MG63 (cell line): ENCODE measurements around the gene GIMAP8. TPM values are rescaled to one million over a fixed set of nuclear protein-coding genes. Genes with fewer than 3 reads are reported as not detected.
"Not testable (repeated sequence)": the region's sequence is repeated elsewhere in the genome, so short reads cannot be mapped to it uniquely, and the experiment has no call there.

Experiments
- DNase-seq: peaks from one replicate; pipeline ENCODE4 v3.0.0-alpha.2; 2020
- H3K27me3 ChIP-seq: fragments of 250-450 bp; sonication (Bioruptor Pico); 2 replicates; pipeline ENCODE4 v1.5.1; 2020; ENCODE audit warnings: mild to moderate bottlenecking, moderate library complexity
- H3K36me3 ChIP-seq: fragments of 250-450 bp; sonication (Bioruptor Pico); 2 replicates; pipeline ENCODE4 v1.5.1; 2020; ENCODE audit warnings: mild to moderate bottlenecking, moderate library complexity
- H3K4me3 ChIP-seq: fragments of 250-450 bp; sonication (Bioruptor Pico); 2 replicates; pipeline ENCODE4 v1.5.1; 2020; ENCODE audit warnings: mild to moderate bottlenecking, moderate library complexity
- H3K9me3 ChIP-seq: fragments of 250-450 bp; sonication (Bioruptor Pico); 2 replicates; pipeline ENCODE4 v1.5.1; 2020; ENCODE audit warnings: mild to moderate bottlenecking, moderate library complexity
- total RNA-seq: library from RNA; depleted of rRNA; stranded (reverse); fragments of >200 nt; shearing (Covaris generic); gene quantifications from 2 replicates; pipeline ENCODE4 v1.2.3, GENCODE V29; 2014; ENCODE audit warnings: low replicate concordance

Gene GIMAP8
- total RNA-seq, 1 experiment from 2014 or later: not detected

DNA sequence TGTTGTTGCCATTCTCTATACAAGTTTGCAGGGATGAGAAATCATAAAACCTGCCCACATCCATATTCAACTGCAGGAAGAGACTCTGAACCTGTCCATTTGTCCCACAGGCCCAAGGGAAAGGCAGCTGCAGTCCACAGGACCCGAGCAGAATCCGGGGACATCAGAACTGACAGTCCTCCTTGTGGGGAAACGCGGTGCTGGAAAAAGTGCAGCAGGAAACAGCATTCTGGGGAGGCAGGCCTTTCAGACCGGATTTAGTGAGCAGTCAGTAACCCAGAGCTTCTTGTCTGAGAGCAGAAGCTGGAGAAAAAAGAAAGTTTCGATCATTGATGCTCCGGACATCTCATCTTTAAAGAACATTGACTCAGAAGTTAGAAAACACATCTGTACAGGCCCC, 23.5 kb downstream of the GIMAP8 start:
- Histone ChIP-seq H3K9me3 (no peaks in the 10 kb centered on the region), H3K4me3 (no peak overlapping the region), H3K27me3 (no peaks in the 10 kb centered on the region), H3K36me3 (no peaks in the 10 kb centered on the region)
- DNase-seq: no peak

GRCh38 chr7:150476285-150476684, 25.9 kb downstream of the GIMAP8 start:
- H3K36me3 ChIP-seq: no peaks in the 10 kb centered on the region
- DNase-seq: no peak
- H3K4me3 ChIP-seq: no peak overlapping the region
- H3K9me3 ChIP-seq: no peaks in the 10 kb centered on the region
- no peaks in the 10 kb centered on the region for H3K27me3 ChIP-seq

GRCh38 chr7:150476819-150477631, 26.6 kb downstream of the GIMAP8 start:
- Histone ChIP-seq H3K9me3 (no peaks in the 10 kb centered on the region), H3K27me3 (no peaks in the 10 kb centered on the region), H3K36me3 (no peaks in the 10 kb centered on the region), H3K4me3 (no peak overlapping the region)
- DNase-seq: no peak

DNA sequence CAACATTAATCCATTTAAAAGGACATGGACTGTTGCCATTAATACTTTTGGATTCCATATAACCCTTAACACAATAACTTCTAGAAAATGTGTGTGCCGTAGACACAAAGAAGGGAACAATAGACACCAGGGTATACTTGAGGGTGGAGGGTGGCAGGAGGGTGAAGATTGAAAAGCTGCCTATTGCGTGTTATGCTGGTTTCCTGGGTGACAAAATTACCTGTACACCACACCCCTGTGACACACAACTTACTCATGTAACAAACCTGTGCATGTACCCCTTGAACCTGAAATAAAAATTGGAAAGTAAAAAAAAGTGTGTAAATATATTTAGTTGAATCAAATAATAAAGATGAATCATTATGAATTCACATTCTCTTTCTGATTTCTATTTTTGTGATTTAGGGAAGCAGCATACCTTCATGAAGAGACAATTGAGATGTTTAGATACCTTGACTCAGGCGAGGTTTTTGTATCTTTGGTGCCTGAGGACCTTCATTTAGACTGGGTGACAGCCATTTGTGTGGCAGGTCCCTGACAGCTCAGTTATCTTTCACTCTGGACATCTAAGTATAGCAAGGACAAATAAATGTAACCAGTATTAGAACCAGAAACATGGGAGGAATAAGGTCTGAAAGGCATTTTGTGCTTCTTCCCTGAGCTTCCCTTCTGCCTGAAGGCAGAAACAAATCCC, 28.7 kb downstream of the GIMAP8 start:
- Histone ChIP-seq H3K27me3 (no peaks in the 10 kb centered on the region), H3K9me3 (no peaks in the 10 kb centered on the region), H3K36me3 (no peaks in the 10 kb centered on the region), H3K4me3 (no peak overlapping the region)
- DNase-seq: no peak

GRCh38 chr7:150481186-150481920, 30.9 kb downstream of the GIMAP8 start:
- no peak overlapping the region for H3K4me3 ChIP-seq
- H3K27me3 ChIP-seq: no peaks in the 10 kb centered on the region
- no peaks in the 10 kb centered on the region for H3K9me3 ChIP-seq
- H3K36me3 ChIP-seq: no peaks in the 10 kb centered on the region
- DNase-seq: no peak

DNA sequence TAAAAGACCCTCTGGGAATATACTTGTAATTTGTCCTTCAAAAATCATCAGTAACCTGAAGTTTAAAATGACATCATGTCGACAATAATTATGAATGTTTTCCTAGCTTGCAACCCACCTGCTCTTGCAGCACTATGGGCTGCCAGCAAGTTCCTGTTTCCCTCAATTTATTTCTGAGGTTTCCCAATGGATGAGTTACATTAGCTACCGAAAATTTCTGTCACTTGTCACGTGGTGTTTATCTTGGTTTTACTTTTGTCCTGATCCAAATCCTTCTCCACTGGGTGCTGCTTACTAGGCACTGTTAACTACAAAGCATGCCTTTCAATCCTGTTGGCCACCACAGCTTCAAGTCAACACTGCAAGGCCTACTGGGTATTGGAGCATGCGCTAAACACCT, 31.5 kb downstream of the GIMAP8 start:
- H3K27me3 ChIP-seq: no peaks in the 10 kb centered on the region
- no peaks in the 10 kb centered on the region for H3K36me3 ChIP-seq
- H3K4me3 ChIP-seq: no peak overlapping the region
- DNase-seq: no peak
- H3K9me3 ChIP-seq: no peaks in the 10 kb centered on the region

DNA sequence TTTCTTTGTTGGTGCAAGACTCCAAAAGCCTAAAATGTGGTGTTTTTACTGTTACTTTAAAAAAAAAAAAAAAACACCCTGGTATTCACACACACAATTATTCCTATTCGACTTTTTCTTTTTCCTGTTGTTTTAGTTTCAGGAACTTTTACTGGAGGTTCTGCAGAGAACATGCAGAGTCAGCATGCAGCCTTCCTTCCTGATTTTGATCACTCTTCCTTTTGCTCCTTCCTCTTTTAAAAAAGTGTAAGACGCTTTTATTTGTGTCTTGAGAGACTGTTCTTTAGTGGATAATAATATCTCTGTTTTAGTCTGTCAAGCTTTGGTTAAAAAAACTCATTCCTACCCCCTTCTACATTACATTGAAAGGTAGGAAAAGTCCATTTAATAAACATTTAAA, 33.1 kb downstream of the GIMAP8 start:
- H3K27me3 ChIP-seq, H3K9me3 ChIP-seq, H3K36me3 ChIP-seq, DNase-seq, H3K4me3 ChIP-seq: not testable (repeated sequence)

DNA sequence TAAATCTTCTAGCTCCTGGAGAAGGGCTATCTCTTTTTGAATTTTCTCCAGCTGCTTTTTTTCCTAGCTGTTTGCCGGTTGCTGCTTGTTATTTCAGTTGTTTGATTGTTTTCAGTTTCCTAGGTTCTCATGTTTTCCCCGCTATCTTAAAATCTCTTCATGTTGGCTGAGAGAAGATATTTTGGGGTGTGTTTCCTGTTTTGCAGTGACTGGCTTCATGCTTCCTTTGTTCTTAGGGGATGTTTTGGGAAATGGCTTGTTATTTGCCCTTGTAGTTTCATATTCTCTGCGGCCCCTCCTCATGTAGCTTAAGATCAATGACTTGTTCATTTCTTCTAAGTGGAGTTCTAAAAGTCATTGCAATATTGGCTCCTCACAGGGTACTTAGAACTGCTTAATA, 33.6 kb downstream of the GIMAP8 start:
- not testable (repeated sequence) for H3K9me3 ChIP-seq

DNA sequence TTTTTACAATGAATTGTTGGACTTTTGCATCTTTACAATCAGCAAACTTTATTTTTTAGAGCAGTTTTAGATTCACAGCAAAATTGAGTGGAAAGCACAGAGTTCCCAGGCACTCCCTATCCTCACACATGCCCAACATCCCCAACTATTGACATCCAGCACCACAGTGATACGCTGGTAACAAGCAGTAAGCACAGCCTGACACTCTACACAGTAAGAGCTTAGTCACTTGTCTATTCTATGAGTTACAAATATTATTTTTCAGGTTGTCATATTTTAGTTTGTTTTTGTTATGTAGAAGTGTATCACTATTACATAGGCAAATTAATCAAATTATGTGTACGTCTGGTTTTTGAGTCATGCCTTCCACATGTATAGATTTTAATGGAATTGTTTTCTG, 37.2 kb downstream of the GIMAP8 start:
- Histone ChIP-seq H3K36me3 (no peaks in the 10 kb centered on the region), H3K9me3 (no peaks in the 10 kb centered on the region), H3K4me3 (no peak overlapping the region), H3K27me3 (no peaks in the 10 kb centered on the region)
- DNase-seq: no peak

More for the DNA sequence above, 33.6 kb downstream of the GIMAP8 start:
- H3K27me3 ChIP-seq, DNase-seq, H3K4me3 ChIP-seq, H3K36me3 ChIP-seq: not testable (repeated sequence)

- Histone ChIP-seq H3K9me3 (no peaks in the 10 kb centered on the region), H3K36me3 (no peaks in the 10 kb centered on the region), H3K4me3 (no peak overlapping the region), H3K27me3 (no peaks in the 10 kb centered on the region)
- DNase-seq: no peak
Observed at GRCh38 chr7:150489782-150490181, 39.4 kb downstream of the GIMAP8 start.

GRCh38 chr7:150493442-150493841, 43.0 kb downstream of the GIMAP8 start:
- H3K4me3 ChIP-seq, DNase-seq, H3K36me3 ChIP-seq, H3K27me3 ChIP-seq, H3K9me3 ChIP-seq: not testable (repeated sequence)

DNA sequence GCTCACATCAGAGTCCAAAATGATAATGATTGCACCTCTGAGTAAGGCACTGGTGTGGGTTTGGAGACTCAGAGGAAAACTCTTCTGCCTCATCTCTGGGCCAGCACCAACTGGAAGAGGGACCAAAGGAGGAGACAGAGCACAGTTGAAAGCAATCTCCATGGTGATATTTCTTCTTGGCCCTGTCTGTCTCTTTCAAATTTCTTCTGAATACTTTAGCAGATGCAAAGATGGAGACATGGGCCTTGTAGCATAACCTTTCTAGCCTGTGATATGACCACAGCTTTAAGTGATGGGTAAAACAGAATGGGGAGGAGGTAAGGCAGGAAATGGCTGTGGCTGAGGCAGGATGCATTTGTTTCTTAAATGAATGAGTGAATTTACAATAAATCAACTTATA, 52.1 kb downstream of the GIMAP8 start:
- no peaks in the 10 kb centered on the region for H3K9me3 ChIP-seq
- no peak for DNase-seq
- H3K36me3 ChIP-seq: no peaks in the 10 kb centered on the region
- no peaks in the 10 kb centered on the region for H3K27me3 ChIP-seq
- H3K4me3 ChIP-seq: no peak overlapping the region

DNA sequence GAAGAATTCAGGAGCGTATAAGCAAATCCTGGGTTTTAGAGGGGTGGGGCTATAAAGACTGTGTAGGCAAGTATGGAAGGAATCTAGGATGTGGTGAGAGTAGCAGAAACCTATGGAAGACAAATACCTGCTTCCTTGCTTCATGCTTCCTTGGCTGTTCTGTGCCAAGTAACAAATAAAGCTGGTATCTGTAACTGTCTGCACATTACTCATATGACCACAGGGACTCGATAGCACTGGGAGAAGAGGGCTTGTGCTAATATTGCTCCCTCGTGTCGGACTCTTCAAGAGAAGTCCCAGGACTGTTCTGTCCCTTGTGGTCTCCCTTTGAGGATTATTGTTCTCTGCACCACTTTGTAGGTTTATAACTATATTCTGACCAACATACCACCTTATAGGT, 52.7 kb downstream of the GIMAP8 start:
- Histone ChIP-seq H3K9me3 (no peaks in the 10 kb centered on the region), H3K36me3 (no peaks in the 10 kb centered on the region), H3K4me3 (no peak overlapping the region), H3K27me3 (no peaks in the 10 kb centered on the region)
- DNase-seq: no peak

GRCh38 chr7:150503581-150503980, 53.2 kb downstream of the GIMAP8 start:
- Histone ChIP-seq H3K36me3 (no peaks in the 10 kb centered on the region), H3K27me3 (no peaks in the 10 kb centered on the region), H3K9me3 (no peaks in the 10 kb centered on the region), H3K4me3 (no peak overlapping the region)
- no peak for DNase-seq

DNA sequence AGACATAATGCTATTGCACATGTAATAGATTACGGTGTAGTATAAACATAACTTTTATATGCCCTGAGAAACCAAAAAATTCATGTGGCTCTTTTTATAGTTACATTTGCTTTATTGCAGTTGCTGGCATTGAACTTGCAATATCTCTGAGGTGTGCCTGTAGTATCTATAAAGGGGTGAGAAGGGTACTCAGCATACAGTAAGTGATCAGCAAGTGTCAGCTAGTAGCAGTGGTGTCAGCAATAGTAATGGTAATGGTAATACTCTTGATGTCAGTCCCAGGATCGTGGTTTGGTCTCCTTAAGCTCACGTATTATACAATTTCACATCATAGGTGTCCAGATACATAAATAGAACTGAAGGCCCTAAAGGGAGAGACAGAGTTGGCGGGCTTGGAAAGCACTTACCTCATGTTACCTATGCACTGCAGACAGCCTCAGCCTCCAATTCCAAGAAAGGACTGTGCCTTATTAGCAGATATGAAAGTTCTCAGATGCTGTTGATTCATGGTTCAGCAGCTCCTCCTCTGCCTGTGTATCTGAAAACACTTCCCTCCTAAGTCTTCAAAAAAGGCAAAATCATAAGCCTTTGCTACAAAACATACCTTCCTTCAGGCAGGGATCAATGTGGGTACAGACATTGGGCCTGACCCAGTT, 57.6 kb downstream of the GIMAP8 start:
- Histone ChIP-seq H3K9me3 (no peaks in the 10 kb centered on the region), H3K4me3 (no peak overlapping the region), H3K27me3 (no peaks in the 10 kb centered on the region), H3K36me3 (no peaks in the 10 kb centered on the region)
- DNase-seq: no peak

- H3K27me3 ChIP-seq: no peaks in the 10 kb centered on the region
- H3K36me3 ChIP-seq: no peaks in the 10 kb centered on the region
- DNase-seq: no peak
- H3K4me3 ChIP-seq: no peak overlapping the region
- H3K9me3 ChIP-seq: no peaks in the 10 kb centered on the region
Observed at GRCh38 chr7:150511048-150511447, 60.6 kb downstream of the GIMAP8 start.

DNA sequence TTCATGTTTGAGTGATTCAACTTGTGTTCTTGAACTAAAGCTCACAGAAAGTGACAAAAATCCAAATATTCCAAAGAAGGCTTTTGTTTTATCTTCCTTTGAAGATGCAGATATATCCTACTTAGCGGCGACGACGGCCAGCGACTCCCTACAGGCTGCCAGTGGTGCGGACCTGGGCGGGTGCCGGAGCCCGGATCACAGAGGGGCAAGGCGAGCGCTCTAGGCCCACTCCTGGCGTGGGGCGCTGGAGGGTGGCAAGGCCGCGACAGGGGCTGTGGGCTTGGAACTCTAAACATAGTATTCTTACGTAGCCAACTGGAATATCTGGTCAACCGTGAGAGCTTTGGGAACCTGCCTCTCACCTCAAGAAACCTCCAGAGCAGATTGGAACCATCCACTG, 63.3 kb downstream of the GIMAP8 start:
- no peak overlapping the region for H3K4me3 ChIP-seq
- no peak for DNase-seq

More for the DNA sequence above, 63.3 kb downstream of the GIMAP8 start:
- no peaks in the 10 kb centered on the region for H3K36me3 ChIP-seq
- no peaks in the 10 kb centered on the region for H3K27me3 ChIP-seq
- no peaks in the 10 kb centered on the region for H3K9me3 ChIP-seq
